Natural killer cell (primary cell): ENCODE results near the gene ARID4A. TPM values are rescaled to one million over a fixed set of nuclear protein-coding genes. Genes with fewer than 3 reads are reported as not detected.
A peak's percentile ranks its signal among the peaks of the same experiment; 100 is the strongest.

ENCODE experiments used
- ATAC-seq, 3 donors: fragments of 150-1000 bp in 2 of 3; fragments of 200-7000 bp in 1 of 3; cut with Tn5 transposase; 1 replicate in 1 of 3; 2 replicates in 2 of 3; pipeline ENCODE4 v1.10.0; 2021; ENCODE audit warnings: mild to moderate bottlenecking in 2 of 3, moderate library complexity in 2 of 3
- DNase-seq, 2 donors: peaks; one replicate each; pipeline versions ENCODE4 v3.0.0 to v3.0.0-alpha.2; 2013 to 2021; ENCODE audit warnings: mixed read lengths in 1 of 2
- H3K27ac ChIP-seq: one replicate; pipeline ENCODE4 v1.5.1; 2013; ENCODE audit warnings: mild to moderate bottlenecking, low read length
- H3K27me3 ChIP-seq: one replicate; pipeline ENCODE4 v1.6.1; 2013; ENCODE audit warnings: low read length; ENCODE audit not compliant: control insufficient read depth, insufficient read depth
- H3K36me3 ChIP-seq: one replicate; pipeline ENCODE4 v1.6.1; 2013; ENCODE audit warnings: low read length; ENCODE audit not compliant: control insufficient read depth, insufficient read depth
- H3K4me1 ChIP-seq: one replicate; pipeline ENCODE4 v1.6.1; 2013; ENCODE audit warnings: low read length; ENCODE audit not compliant: control insufficient read depth, insufficient read depth
- H3K4me3 ChIP-seq: one replicate; pipeline ENCODE4 v1.5.1; 2013; ENCODE audit warnings: low read length
- H3K9me3 ChIP-seq: one replicate; pipeline ENCODE4 v1.6.1; 2013; ENCODE audit warnings: low read length; ENCODE audit not compliant: control insufficient read depth, insufficient read depth
- H3K27ac Mint-ChIP-seq, 2 donors: one replicate each; pipeline ENCODE4 v1.8.0; 2022; ENCODE audit warnings: mild to moderate bottlenecking in 2 of 2, mixed read lengths in 2 of 2, moderate library complexity in 1 of 2
- H3K27me3 Mint-ChIP-seq, 2 donors: one replicate each; pipeline ENCODE4 v1.8.0; 2022; ENCODE audit warnings: low read depth in 2 of 2, mixed read lengths in 2 of 2
- H3K36me3 Mint-ChIP-seq: one replicate; pipeline ENCODE4 v1.8.0; 2022; ENCODE audit warnings: mixed read lengths
- H3K4me1 Mint-ChIP-seq, 2 donors: one replicate each; pipeline ENCODE4 v1.8.0; 2022; ENCODE audit warnings: mixed read lengths in 2 of 2
- H3K4me3 Mint-ChIP-seq: one replicate; pipeline ENCODE4 v1.8.0; 2022; ENCODE audit warnings: mild to moderate bottlenecking, moderate library complexity, mixed read lengths
- H3K9me3 Mint-ChIP-seq, 2 donors: one replicate each; pipeline ENCODE4 v1.8.0; 2022; ENCODE audit warnings: mixed read lengths in 2 of 2
- CTCF ChIP-seq: fragments of 200-600 bp; IDR thresholded peaks from one replicate; pipeline ENCODE4 v1.8.0; 2022; ENCODE audit warnings: antibody characterized with exemption
- WGBS: methylation state at CpG from one replicate; pipeline ENCODE4 v1.1.7; 2013; ENCODE audit warnings: missing lambda C conversion rate; ENCODE audit not compliant: insufficient coverage; 5-methylcytosine and 5-hydroxymethylcytosine counted together
- intact Hi-C: fragments of 100-400 bp; cut with micrococcal nuclease; formaldehyde crosslinking; loops from one replicate; pipeline ENCODE4 v1.14.2; 2022
- total RNA-seq, 4 donors: library from RNA; stranded (reverse); fragments of 120-200 nt in 1 of 4; gene quantifications; one replicate each; pipeline versions ENCODE4 v1.2.3 to v1.2.4, GENCODE V29; 2013 to 2022

ARID4A gene
- total RNA-seq, 3 donors from 2014 or later (not counting 1 experiment from before 2014, with no cell fraction given), result 89.3 to 113 (median 90.1) TPM

GRCh38 chr14:58283730-58284129, 14.6 kb upstream of the ARID4A start:
- peaks cover 57% of the 10 kb centered on the region for H3K36me3 ChIP-seq
- H3K27ac Mint-ChIP-seq, result peak overlapping the region; percentile 6 to 75
- H3K27me3 ChIP-seq, result no peaks in the 10 kb centered on the region
- no peaks in the 10 kb centered on the region for H3K27me3 Mint-ChIP-seq
- no peaks in the 10 kb centered on the region for H3K9me3 Mint-ChIP-seq
- ATAC-seq, result no peak
- H3K27ac ChIP-seq, result no peak overlapping the region
- no peaks in the 10 kb centered on the region for H3K9me3 ChIP-seq
- peaks cover 68 to 69% of the 10 kb centered on the region in 2 donors for H3K4me1 Mint-ChIP-seq
- DNase-seq, result no peak
- peaks cover 7% of the 10 kb centered on the region for H3K4me1 ChIP-seq
- H3K4me3 ChIP-seq, result no peak overlapping the region
- H3K4me3 Mint-ChIP-seq, result no peak overlapping the region
- intact Hi-C loops, result no loop called here
- peaks cover 24% of the 10 kb centered on the region for H3K36me3 Mint-ChIP-seq
- no peak for TF ChIP-seq CTCF

GRCh38 chr14:58285132-58285531, 13.2 kb upstream of the ARID4A start:
- no peak overlapping the region for H3K4me3 ChIP-seq
- no peaks in the 10 kb centered on the region for H3K9me3 Mint-ChIP-seq
- no peak overlapping the region for H3K4me3 Mint-ChIP-seq
- peaks cover 7% of the 10 kb centered on the region for H3K4me1 ChIP-seq
- H3K36me3 ChIP-seq, result peaks cover 64% of the 10 kb centered on the region
- intact Hi-C loops, result no loop called here
- H3K4me1 Mint-ChIP-seq, result peaks cover 69% of the 10 kb centered on the region in 2 donors
- WGBS, result 100% methylated on average over 3 of the region's 4 CpGs
- ATAC-seq (no peak), DNase-seq (no peak)
- no peak for TF ChIP-seq CTCF
- no peaks in the 10 kb centered on the region for H3K9me3 ChIP-seq
- peak overlapping the region; percentile 4 to 30 for H3K27ac Mint-ChIP-seq
- no peaks in the 10 kb centered on the region for H3K27me3 ChIP-seq
- no peaks in the 10 kb centered on the region for H3K27me3 Mint-ChIP-seq
- H3K27ac ChIP-seq, result no peak overlapping the region
- H3K36me3 Mint-ChIP-seq, result peaks cover 33% of the 10 kb centered on the region

GRCh38 chr14:58287607-58288042, 10.7 kb upstream of the ARID4A start:
- Mint-ChIP-seq H3K4me1 (peaks cover 58 to 59% of the 10 kb centered on the region in 2 donors), H3K27ac (peak overlapping the region; percentile 4 to 67), H3K9me3 (no peaks in the 10 kb centered on the region), H3K36me3 (peaks cover 41% of the 10 kb centered on the region), H3K4me3 (no peak overlapping the region), H3K27me3 (no peaks in the 10 kb centered on the region)
- no peak for DNase-seq
- TF ChIP-seq CTCF, result no peak
- Histone ChIP-seq H3K9me3 (no peaks in the 10 kb centered on the region), H3K27ac (no peak overlapping the region), H3K4me3 (no peak overlapping the region), H3K4me1 (no peaks in the 10 kb centered on the region), H3K36me3 (peaks cover 81% of the 10 kb centered on the region), H3K27me3 (no peaks in the 10 kb centered on the region)
- intact Hi-C loops, result no loop called here
- no peak for ATAC-seq
- whole genome bisulfite sequencing, result 90% methylated on average over 3 of the region's 3 CpGs

- ATAC-seq (no peak), DNase-seq (no peak)
- Mint-ChIP-seq H3K4me3 (no peak overlapping the region), H3K36me3 (peaks cover 43% of the 10 kb centered on the region), H3K4me1 (peaks cover 56 to 59% of the 10 kb centered on the region in 2 donors), H3K27me3 (no peaks in the 10 kb centered on the region), H3K27ac (peak overlapping the region; percentile 4 to 67), H3K9me3 (no peaks in the 10 kb centered on the region)
- Histone ChIP-seq H3K27ac (no peak overlapping the region), H3K9me3 (no peaks in the 10 kb centered on the region), H3K36me3 (peaks cover 79% of the 10 kb centered on the region), H3K27me3 (no peaks in the 10 kb centered on the region), H3K4me1 (no peaks in the 10 kb centered on the region), H3K4me3 (no peak overlapping the region)
- no peak for TF ChIP-seq CTCF
- WGBS, result 67% methylated on average over 3 of the region's 3 CpGs
- intact Hi-C loops, result no loop called here
These were observed 10.1 kb upstream of the ARID4A start for GRCh38 chr14:58288106-58288792.
